Measurements from ENCODE around the gene EVC2. TPM values are rescaled to one million over a fixed set of nuclear protein-coding genes. Genes with fewer than 3 reads are reported as not detected.

The EVC2 gene
- total RNA-seq, 4 donors from 2014 or later, result 8.3 to 12.4 (median 9.9) TPM

GRCh38 chr4:5568336-5568735 is 140.0 kb downstream of the EVC2 start:
- Histone ChIP-seq H3K27me3 (no peaks in the 10 kb centered on the region), H3K4me1 (no peaks in the 10 kb centered on the region), H3K36me3 (peaks cover under 1 to 96% (median 40%) of the 10 kb centered on the region in 4 donors), H3K27ac (replicated peaks in 1 of 4) (no peak overlapping the region), H3K4me3 (no peak overlapping the region), H3K9me3 (no peaks in the 10 kb centered on the region)
- WGBS, result 89% methylated on average over 15 of the region's 20 CpGs
- intact Hi-C loops (cut with DNase I), result no loop called here
- TF ChIP-seq POLR2A (IDR thresholded peaks at IDR 0.05; ENCODE audit: low read depth) (no peak), POLR2AphosphoS5 (IDR thresholded peaks at IDR 0.05) (no peak), EP300 (IDR thresholded peaks at IDR 0.05) (no peak), CTCF (IDR thresholded peaks at IDR 0.05) (no peak)
- DNase-seq (ENCODE audit: extremely low spot score), result peak; percentile 79

- intact Hi-C loops (cut with DNase I), result no loop called here
- Histone ChIP-seq H3K27ac (replicated peaks in 1 of 4) (no peak overlapping the region), H3K27me3 (no peaks in the 10 kb centered on the region), H3K36me3 (peaks cover 0 to 96% (median 46%) of the 10 kb centered on the region in 4 donors), H3K4me3 (no peak overlapping the region), H3K9me3 (no peaks in the 10 kb centered on the region), H3K4me1 (no peaks in the 10 kb centered on the region)
- WGBS, result 94% methylated on average over 7 of the region's 7 CpGs
- peak; percentile 87 for DNase-seq (ENCODE audit: extremely low spot score)
- no peak for TF ChIP-seq CTCF (IDR thresholded peaks at IDR 0.05)
- no peak for TF ChIP-seq POLR2AphosphoS5 (IDR thresholded peaks at IDR 0.05)
- TF ChIP-seq POLR2A (IDR thresholded peaks at IDR 0.05; ENCODE audit: low read depth), result no peak
- no peak for TF ChIP-seq EP300 (IDR thresholded peaks at IDR 0.05)
Observed at GRCh38 chr4:5566991-5567390, 141.4 kb downstream of the EVC2 start.

GRCh38 chr4:5566526-5566925 is 141.8 kb downstream of the EVC2 start:
- intact Hi-C loops (cut with DNase I), result no loop called here
- no peak overlapping the region for H3K27ac ChIP-seq (replicated peaks in 1 of 4)
- 89% methylated on average over 6 of the region's 6 CpGs for WGBS
- H3K4me3 ChIP-seq, result no peak overlapping the region
- TF ChIP-seq EP300 (IDR thresholded peaks at IDR 0.05) (no peak), POLR2A (IDR thresholded peaks at IDR 0.05; ENCODE audit: low read depth) (no peak), CTCF (IDR thresholded peaks at IDR 0.05) (no peak)
- H3K27me3 ChIP-seq, result no peaks in the 10 kb centered on the region
- H3K4me1 ChIP-seq, result no peaks in the 10 kb centered on the region
- peaks cover 0 to 96% (median 46%) of the 10 kb centered on the region in 4 donors for H3K36me3 ChIP-seq
- H3K9me3 ChIP-seq, result no peaks in the 10 kb centered on the region
- DNase-seq (ENCODE audit: extremely low spot score), result peak; percentile 47

- intact Hi-C loops (cut with DNase I), result no loop called here
Observed at GRCh38 chr4:5563856-5564255, 144.5 kb downstream of the EVC2 start.

More at GRCh38 chr4:5563856-5564255, 144.5 kb downstream of the EVC2 start:
- Histone ChIP-seq H3K27ac (replicated peaks in 1 of 4) (no peak overlapping the region), H3K9me3 (no peaks in the 10 kb centered on the region), H3K4me1 (no peaks in the 10 kb centered on the region), H3K4me3 (no peak overlapping the region), H3K27me3 (no peaks in the 10 kb centered on the region), H3K36me3 (peaks cover 0 to 98% (median 57%) of the 10 kb centered on the region in 4 donors)
- peak; percentile 82 for DNase-seq (ENCODE audit: extremely low spot score)
- 90% methylated on average over 5 of the region's 6 CpGs for WGBS
- TF ChIP-seq POLR2A (IDR thresholded peaks at IDR 0.05; ENCODE audit: low read depth) (no peak), CTCF (IDR thresholded peaks at IDR 0.05) (no peak), POLR2AphosphoS5 (IDR thresholded peaks at IDR 0.05) (no peak), EP300 (IDR thresholded peaks at IDR 0.05) (no peak)

All from esophagus muscularis mucosa (tissue), 4 donors.